ENCODE results near the gene POLR2I. TPM values are rescaled to one million over a fixed set of nuclear protein-coding genes. Genes with fewer than 3 reads are reported as not detected.

Gene POLR2I
- total RNA-seq (10 to 100 TPM; 33.7 to 48.1 TPM), polyA plus RNA-seq (10 to 100 TPM; 56.7 to 96.0 TPM)
- long read RNA-seq, donor 1, transcript POLR2I-201 (6 exons, 913 nt) = major isoform, 9 of 12 reads
- long read RNA-seq, donor 1, partial matches to known transcripts = 0 of 12 reads
- long read RNA-seq, donor 1, other reads (novel, unspliced or antisense) = 1 of 12 reads
- long read RNA-seq, donor 2, transcript POLR2I-201 (6 exons, 913 nt) = major isoform, 9 of 11 reads
- long read RNA-seq, donor 2, partial matches to known transcripts = 1 of 11 reads
- long read RNA-seq, donor 2, other reads (novel, unspliced or antisense) = 0 of 11 reads

- Histone ChIP-seq H3K27ac (ENCODE audit: low read depth in 1 of 2, low read length in 2 of 2) (peak within 1 kb of the TSS in 1 of 2 donors; percentile 61), H3K4me1 (ENCODE audit: control insufficient read depth in 1 of 2, insufficient read depth in 2 of 2, low read length in 2 of 2) (no peaks in the 10 kb centered on the region), H3K4me3 (ENCODE audit: low read length in 2 of 2) (peak within 1 kb of the TSS; percentile 48 to 50), H3K9me3 (ENCODE audit: control insufficient read depth, low read length) (no peaks in the 10 kb centered on the region), H3K36me3 (ENCODE audit: control insufficient read depth in 1 of 2, insufficient read depth in 2 of 2, low read length in 1 of 2) (no peaks in the 10 kb centered on the region), H3K27me3 (ENCODE audit: control insufficient read depth in 1 of 2, insufficient read depth in 2 of 2, low read length in 1 of 2) (no peaks in the 10 kb centered on the region)
- intact Hi-C loops (cut with DNase I) = loop anchor here in 1 of 2 donors (2.0 to 5.0 kb wide), 2 partner anchors 60 to 118 kb away; partner anchors contain the start of genes SDHAF1, THAP8 and WDR62
- WGBS, 2 donors = 0 to 1% methylated on average over 58 to 60 of the region's 60 CpGs
- DNase-seq (peak; percentile 100), ATAC-seq (ENCODE audit: low FRiP score) (peak; percentile 98)
These were observed at the start of gene POLR2I for GRCh38 chr19:36114721-36115452. Gene POLR2I (minus strand): TSS chr19:36114875. CDS start chr19:36114856, 19 bp downstream.

GRCh38 chr19:36163813-36164212, 49.1 kb upstream of the POLR2I start:
- Histone ChIP-seq H3K4me1 (ENCODE audit: control insufficient read depth in 1 of 2, insufficient read depth in 2 of 2, low read length in 2 of 2) (no peaks in the 10 kb centered on the region), H3K27me3 (ENCODE audit: control insufficient read depth in 1 of 2, insufficient read depth in 2 of 2, low read length in 1 of 2) (no peaks in the 10 kb centered on the region), H3K36me3 (ENCODE audit: control insufficient read depth in 1 of 2, insufficient read depth in 2 of 2, low read length in 1 of 2) (peaks cover 0 to 5% of the 10 kb centered on the region in 2 donors), H3K27ac (ENCODE audit: low read depth in 1 of 2, low read length in 2 of 2) (no peak overlapping the region), H3K4me3 (ENCODE audit: low read length in 2 of 2) (no peak overlapping the region), H3K9me3 (ENCODE audit: control insufficient read depth, low read length) (no peaks in the 10 kb centered on the region)
- peak in 1 of 2 donors; percentile 37 for DNase-seq
- no peak for ATAC-seq (ENCODE audit: low FRiP score)
- 93 to 96% methylated on average over 12 of the region's 12 CpGs for WGBS, 2 donors
- intact Hi-C loops (cut with DNase I) = no loop called here

- WGBS, 2 donors = 86 to 92% methylated on average over 7 of the region's 7 CpGs
- intact Hi-C loops (cut with DNase I) = no loop called here
- no peaks in the 10 kb centered on the region for H3K9me3 ChIP-seq (ENCODE audit: control insufficient read depth, low read length)
- no peak for DNase-seq
- no peaks in the 10 kb centered on the region for H3K4me1 ChIP-seq (ENCODE audit: control insufficient read depth in 1 of 2, insufficient read depth in 2 of 2, low read length in 2 of 2)
- H3K27me3 ChIP-seq (ENCODE audit: control insufficient read depth in 1 of 2, insufficient read depth in 2 of 2, low read length in 1 of 2) = no peaks in the 10 kb centered on the region
- ATAC-seq (ENCODE audit: low FRiP score) = no peak
- H3K4me3 ChIP-seq (ENCODE audit: low read length in 2 of 2) = no peak overlapping the region
- H3K27ac ChIP-seq (ENCODE audit: low read depth in 1 of 2, low read length in 2 of 2) = no peak overlapping the region
- peaks cover 0 to 5% of the 10 kb centered on the region in 2 donors for H3K36me3 ChIP-seq (ENCODE audit: control insufficient read depth in 1 of 2, insufficient read depth in 2 of 2, low read length in 1 of 2)
These were observed 46.3 kb upstream of the POLR2I start for GRCh38 chr19:36160821-36161596.

- ATAC-seq (ENCODE audit: low FRiP score) = no peak
- H3K9me3 ChIP-seq (ENCODE audit: control insufficient read depth, low read length) = no peaks in the 10 kb centered on the region
- no peaks in the 10 kb centered on the region for H3K27me3 ChIP-seq (ENCODE audit: control insufficient read depth in 1 of 2, insufficient read depth in 2 of 2, low read length in 1 of 2)
- no peaks in the 10 kb centered on the region for H3K36me3 ChIP-seq (ENCODE audit: control insufficient read depth in 1 of 2, insufficient read depth in 2 of 2, low read length in 1 of 2)
- intact Hi-C loops (cut with DNase I) = loop anchor here in 1 of 2 donors (2.0 kb wide), 1 partner anchor 24 kb away; no protein-coding TSS in a partner anchor
- no peaks in the 10 kb centered on the region for H3K4me1 ChIP-seq (ENCODE audit: control insufficient read depth in 1 of 2, insufficient read depth in 2 of 2, low read length in 2 of 2)
- H3K27ac ChIP-seq (ENCODE audit: low read depth in 1 of 2, low read length in 2 of 2) = peak overlapping the region; percentile 82 to 92
- H3K4me3 ChIP-seq (ENCODE audit: low read length in 2 of 2) = peak overlapping the region in 1 of 2 donors; percentile 57
- peak in 1 of 2 donors; percentile 26 for DNase-seq
- WGBS, 2 donors = 61 to 66% methylated on average over 10 of the region's 10 CpGs
These were observed 38.5 kb upstream of the POLR2I start for GRCh38 chr19:36153126-36153525.

- ATAC-seq (ENCODE audit: low FRiP score) = peak; percentile 95
- Histone ChIP-seq H3K9me3 (ENCODE audit: control insufficient read depth, low read length) (no peaks in the 10 kb centered on the region), H3K4me1 (ENCODE audit: control insufficient read depth in 1 of 2, insufficient read depth in 2 of 2, low read length in 2 of 2) (no peaks in the 10 kb centered on the region), H3K27me3 (ENCODE audit: control insufficient read depth in 1 of 2, insufficient read depth in 2 of 2, low read length in 1 of 2) (no peaks in the 10 kb centered on the region), H3K27ac (ENCODE audit: low read depth in 1 of 2, low read length in 2 of 2) (peak within 1 kb of the TSS; percentile 92), H3K4me3 (ENCODE audit: low read length in 2 of 2) (peak within 1 kb of the TSS; percentile 57 to 72), H3K36me3 (ENCODE audit: control insufficient read depth in 1 of 2, insufficient read depth in 2 of 2, low read length in 1 of 2) (no peaks in the 10 kb centered on the region)
- DNase-seq = peak; percentile 80 to 91
- intact Hi-C loops (cut with DNase I) = loop anchor here in 1 of 2 donors (2.0 kb wide), 1 partner anchor 24 kb away; no protein-coding TSS in a partner anchor
- 2 to 7% methylated on average over 35 to 40 of the region's 40 CpGs for WGBS, 2 donors
These were observed 37.8 kb upstream of the POLR2I start, which contains the start of gene COX7A1 for GRCh38 chr19:36152352-36153091. Gene COX7A1 (minus strand): TSS chr19:36152447. CDS start chr19:36152407, 40 bp downstream.

GRCh38 chr19:36152019-36152351, 37.3 kb upstream of the POLR2I start:
- Histone ChIP-seq H3K4me1 (ENCODE audit: control insufficient read depth in 1 of 2, insufficient read depth in 2 of 2, low read length in 2 of 2) (no peaks in the 10 kb centered on the region), H3K27ac (ENCODE audit: low read depth in 1 of 2, low read length in 2 of 2) (peak overlapping the region; percentile 78 to 92), H3K4me3 (ENCODE audit: low read length in 2 of 2) (peak overlapping the region; percentile 57 to 72), H3K27me3 (ENCODE audit: control insufficient read depth in 1 of 2, insufficient read depth in 2 of 2, low read length in 1 of 2) (no peaks in the 10 kb centered on the region), H3K9me3 (ENCODE audit: control insufficient read depth, low read length) (no peaks in the 10 kb centered on the region), H3K36me3 (ENCODE audit: control insufficient read depth in 1 of 2, insufficient read depth in 2 of 2, low read length in 1 of 2) (no peaks in the 10 kb centered on the region)
- ATAC-seq (ENCODE audit: low FRiP score) = no peak
- WGBS, 2 donors = 0 to 7% methylated on average over 16 of the region's 16 CpGs
- no peak for DNase-seq
- intact Hi-C loops (cut with DNase I) = loop anchor here in 1 of 2 donors (2.0 kb wide), 1 partner anchor 23 kb away; no protein-coding TSS in a partner anchor

- peak overlapping the region; percentile 57 to 72 for H3K4me3 ChIP-seq (ENCODE audit: low read length in 2 of 2)
- intact Hi-C loops (cut with DNase I) = loop anchor here in 1 of 2 donors (1.0 to 2.0 kb wide), 2 partner anchors 11 to 23 kb away; partner anchors contain the start of gene CAPNS1
- no peaks in the 10 kb centered on the region for H3K27me3 ChIP-seq (ENCODE audit: control insufficient read depth in 1 of 2, insufficient read depth in 2 of 2, low read length in 1 of 2)
- H3K36me3 ChIP-seq (ENCODE audit: control insufficient read depth in 1 of 2, insufficient read depth in 2 of 2, low read length in 1 of 2) = peaks cover 0 to 2% of the 10 kb centered on the region in 2 donors
- H3K9me3 ChIP-seq (ENCODE audit: control insufficient read depth, low read length) = no peaks in the 10 kb centered on the region
- H3K27ac ChIP-seq (ENCODE audit: low read depth in 1 of 2, low read length in 2 of 2) = peak overlapping the region; percentile 78 to 92
- H3K4me1 ChIP-seq (ENCODE audit: control insufficient read depth in 1 of 2, insufficient read depth in 2 of 2, low read length in 2 of 2) = no peaks in the 10 kb centered on the region
- WGBS, 2 donors = 10 to 12% methylated on average over 47 of the region's 47 CpGs
- ATAC-seq (ENCODE audit: low FRiP score) (peak; percentile 83), DNase-seq (peak; percentile 74 to 89)
These were observed 36.7 kb upstream of the POLR2I start for GRCh38 chr19:36151144-36152018.
